B cell (primary cell): ENCODE data around the gene FLNB. TPM values are rescaled to one million over a fixed set of nuclear protein-coding genes. Genes with fewer than 3 reads are reported as not detected.

ENCODE experiments used
- ATAC-seq: fragments of 200-7000 bp; cut with Tn5 transposase; one replicate; pipeline ENCODE4 v1.10.0; 2021; ENCODE audit warnings: low read depth, mild to moderate bottlenecking, moderate number of reproducible peaks, moderate library complexity
- CTCF ChIA-PET: fragments of 350-600 bp; sonication (Branson Sonifier 250); formaldehyde crosslinking; loops from one replicate; lab custom pipeline; 2021; ENCODE audit warnings: antibody characterized with exemption, inconsistent platforms; lab: Charles Lee
- POLR2A ChIA-PET: fragments of 350-600 bp; sonication (Branson Sonifier 250); formaldehyde crosslinking; loops from one replicate; lab custom pipeline; 2021; ENCODE audit warnings: antibody characterized with exemption; lab: Charles Lee
- DNase-seq: peaks from one replicate; pipeline ENCODE4 v3.0.0; 2013
- H2AFZ ChIP-seq: 2 replicates; pipeline ENCODE4 v1.6.1; 2012; ENCODE audit warnings: mild to moderate bottlenecking, low read depth, low read length; ENCODE audit not compliant: insufficient read depth, poor library complexity, severe bottlenecking
- H3K27ac ChIP-seq, 2 donors: 1 replicate in 1 of 2; 2 replicates in 1 of 2; pipeline ENCODE4 v1.5.1; 2012 to 2013; ENCODE audit warnings: low read length in 2 of 2, mild to moderate bottlenecking in 2 of 2, moderate library complexity in 1 of 2
- H3K27me3 ChIP-seq, 4 experiments: fragments of 200-600 bp in 1 of 4; sonication (generic) in 1 of 4; replicated peaks in 1 of 4; 1 replicate in 2 of 4; 2 replicates in 2 of 4; pipeline versions ENCODE4 v1.6.1 to v1.7.0; 2013 to 2016; ENCODE audit warnings: low read length in 3 of 4, mild to moderate bottlenecking in 2 of 4, mixed read lengths in 1 of 4, moderate library complexity in 1 of 4; ENCODE audit not compliant: insufficient read depth in 4 of 4, control insufficient read depth in 3 of 4; ENCODE audit errors: control extremely low read depth in 1 of 4
- H3K36me3 ChIP-seq, 2 experiments: replicated peaks in 1 of 2; 1 replicate in 1 of 2; 2 replicates in 1 of 2; pipeline versions ENCODE4 v1.6.1 to v1.7.1; 2013; ENCODE audit warnings: low read length in 1 of 2; ENCODE audit not compliant: insufficient read depth in 2 of 2, control insufficient read depth in 1 of 2; ENCODE audit errors: control extremely low read depth in 1 of 2, extremely low read depth in 1 of 2
- H3K4me1 ChIP-seq, 2 donors: fragments of 200-600 bp in 1 of 2; sonication (generic) in 1 of 2; 1 replicate in 1 of 2; 2 replicates in 1 of 2; pipeline versions ENCODE4 v1.5.1 to v1.6.1; 2013 to 2017; ENCODE audit warnings: low read length in 2 of 2; ENCODE audit not compliant: control insufficient read depth in 2 of 2, insufficient read depth in 2 of 2
- H3K4me2 ChIP-seq: replicated peaks from 2 replicates; pipeline ENCODE3; 2012; ENCODE audit warnings: mild to moderate bottlenecking, low read depth, low read length; ENCODE audit not compliant: poor library complexity, severe bottlenecking
- H3K4me3 ChIP-seq, 5 experiments: fragments of 200-600 bp in 1 of 5; sonication (generic) in 1 of 5; 1 replicate in 3 of 5; 2 replicates in 2 of 5; pipeline versions ENCODE4 v1.5.1 to v1.7.0; 2011 to 2016; ENCODE audit warnings: low read length in 4 of 5, mild to moderate bottlenecking in 4 of 5, low read depth in 2 of 5, control low read depth in 1 of 5, moderate library complexity in 1 of 5; ENCODE audit not compliant: insufficient read depth in 1 of 5; ENCODE audit errors: control extremely low read depth in 1 of 5, extremely low read depth in 1 of 5
- H3K79me2 ChIP-seq: fragments of 200-600 bp; sonication (generic); one replicate; pipeline ENCODE4 v1.6.0; 2016; ENCODE audit warnings: low read length; ENCODE audit not compliant: control insufficient read depth, insufficient read depth
- H3K9ac ChIP-seq: fragments of 200-600 bp; sonication (generic); 2 replicates; pipeline ENCODE4 v1.6.1; 2017; ENCODE audit warnings: mild to moderate bottlenecking, low read length, moderate library complexity
- H3K9me3 ChIP-seq, 3 donors: one replicate each; pipeline versions ENCODE4 v1.6.1 to v1.7.1; 2013; ENCODE audit warnings: low read length in 2 of 3; ENCODE audit not compliant: control insufficient read depth in 2 of 3, insufficient read depth in 1 of 3; ENCODE audit errors: control extremely low read depth in 1 of 3
- H4K20me1 ChIP-seq: 2 replicates; pipeline ENCODE4 v1.6.0; 2012; ENCODE audit warnings: mild to moderate bottlenecking, low read length; ENCODE audit not compliant: insufficient read depth, control insufficient read depth, poor library complexity, severe bottlenecking
- H3K27ac Mint-ChIP-seq: one replicate; pipeline ENCODE4 v1.8.0; 2021; ENCODE audit warnings: mixed read lengths
- H3K27me3 Mint-ChIP-seq: one replicate; pipeline ENCODE4 v1.8.0; 2021; ENCODE audit warnings: mixed read lengths
- H3K4me1 Mint-ChIP-seq: one replicate; pipeline ENCODE4 v1.8.0; 2021; ENCODE audit warnings: mixed read lengths
- H3K4me3 Mint-ChIP-seq: one replicate; pipeline ENCODE4 v1.8.0; 2021; ENCODE audit warnings: mixed read lengths
- H3K9me3 Mint-ChIP-seq: one replicate; pipeline ENCODE4 v1.8.0; 2022; ENCODE audit warnings: mixed read lengths; ENCODE audit not compliant: insufficient read depth
- CTCF ChIP-seq: fragments of 200-600 bp; IDR thresholded peaks from one replicate; pipeline ENCODE4 v1.8.0; 2022; ENCODE audit warnings: antibody characterized with exemption, mild to moderate bottlenecking
- EZH2 ChIP-seq: IDR thresholded peaks from 2 replicates; pipeline ENCODE4 v1.6.1; 2012; ENCODE audit warnings: borderline replicate concordance, low read depth, mild to moderate bottlenecking, moderate library complexity, low read length; ENCODE audit not compliant: insufficient read depth, poor library complexity, severe bottlenecking
- WGBS: methylation state at CpG from one replicate; pipeline ENCODE4 v1.1.5; 2013; ENCODE audit warnings: missing lambda C conversion rate; ENCODE audit not compliant: insufficient coverage; 5-methylcytosine and 5-hydroxymethylcytosine counted together
- intact Hi-C: fragments of 100-400 bp; cut with micrococcal nuclease; formaldehyde crosslinking; loops from one replicate; pipeline ENCODE4 v1.10.0; 2022
- polyA plus RNA-seq: library from polyadenylated mRNA; depleted of rRNA; stranded (reverse); fragments of >200 nt; gene quantifications from 2 replicates; pipeline ENCODE4 v1.2.3, GENCODE V29; 2012
- total RNA-seq, 2 donors: library from RNA; stranded (reverse); fragments of 120-200 nt in 1 of 2; gene quantifications; 1 replicate in 1 of 2; 2 replicates in 1 of 2; pipeline versions ENCODE4 v1.2.3 to v1.2.4, GENCODE V29; 2013 to 2022

FLNB gene
- total and polyA plus RNA-seq, 2 donors (not counting 1 experiment from before 2014, with no cell fraction given), result 25.5 to 28.3 TPM

DNA sequence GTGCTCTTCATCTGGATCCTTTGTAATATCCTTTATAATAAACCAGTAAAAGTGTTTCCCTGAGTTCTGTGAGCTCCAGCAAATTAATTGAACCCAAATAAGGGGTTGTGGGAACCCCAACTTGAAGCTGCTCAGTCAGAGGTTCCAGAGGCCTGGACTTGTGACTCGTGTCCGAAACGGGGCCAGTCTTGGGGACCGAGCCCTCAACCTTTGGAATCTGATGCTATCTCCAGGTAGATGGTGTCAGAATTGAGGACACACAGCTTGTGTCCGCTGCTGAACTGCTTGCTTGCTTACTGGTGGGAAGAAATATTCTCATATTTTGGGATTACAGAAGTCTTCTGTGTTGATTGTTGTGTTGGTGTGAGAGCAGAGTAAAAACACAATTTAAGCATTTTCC is 39.7 kb upstream of the FLNB start:
- H3K4me3 ChIP-seq, result no peak overlapping the region
- H3K9me3 Mint-ChIP-seq, result no peaks in the 10 kb centered on the region
- DNase-seq, result no peak
- H3K27ac Mint-ChIP-seq, result no peak overlapping the region
- H3K4me2 ChIP-seq, result no peak overlapping the region
- TF ChIP-seq EZH2 (no peak), CTCF (no peak)
- ChIA-PET CTCF (no interaction called here), POLR2A (no interaction called here)
- no peak overlapping the region for H3K9ac ChIP-seq
- H3K27me3 ChIP-seq, result no peaks in the 10 kb centered on the region
- no peaks in the 10 kb centered on the region for H3K4me1 ChIP-seq
- WGBS, result 100% methylated on average over 5 of the region's 5 CpGs
- no peaks in the 10 kb centered on the region for H4K20me1 ChIP-seq
- H3K27ac ChIP-seq, result no peak overlapping the region
- ATAC-seq, result no peak
- H3K27me3 Mint-ChIP-seq, result no peaks in the 10 kb centered on the region
- H2AFZ ChIP-seq, result no peak overlapping the region
- H3K4me3 Mint-ChIP-seq, result no peak overlapping the region
- no peaks in the 10 kb centered on the region for H3K4me1 Mint-ChIP-seq
- intact Hi-C loops, result no loop called here
- H3K36me3 ChIP-seq, result no peaks in the 10 kb centered on the region
- no peaks in the 10 kb centered on the region for H3K79me2 ChIP-seq
- H3K9me3 ChIP-seq, result no peaks in the 10 kb centered on the region

DNA sequence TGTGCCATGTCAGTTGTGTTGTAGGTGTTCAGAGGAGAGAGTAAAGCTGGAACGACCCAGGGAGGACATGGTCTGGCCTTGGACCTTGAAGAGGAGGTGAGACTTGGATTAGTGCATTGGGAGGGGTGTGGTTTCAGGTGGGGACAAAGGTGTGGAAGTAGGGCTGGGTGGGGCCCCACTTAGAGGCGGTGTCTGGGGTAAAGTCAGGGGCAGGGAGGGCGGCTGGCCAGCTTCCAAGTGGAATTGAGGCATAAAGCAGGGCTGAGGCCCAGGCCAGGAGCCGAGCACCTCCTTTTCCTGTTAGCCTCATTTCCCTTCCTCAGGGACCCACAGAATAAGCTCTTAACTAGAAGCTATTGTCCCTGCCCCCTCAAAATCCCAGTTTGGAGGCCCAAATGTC is 36.2 kb upstream of the FLNB start:
- Histone ChIP-seq H3K9ac (no peak overlapping the region), H3K79me2 (no peaks in the 10 kb centered on the region), H3K4me3 (no peak overlapping the region), H3K4me2 (no peak overlapping the region), H3K4me1 (no peaks in the 10 kb centered on the region), H3K27ac (no peak overlapping the region), H3K36me3 (no peaks in the 10 kb centered on the region), H3K9me3 (no peaks in the 10 kb centered on the region), H4K20me1 (no peaks in the 10 kb centered on the region), H3K27me3 (no peaks in the 10 kb centered on the region), H2AFZ (no peak overlapping the region)
- TF ChIP-seq EZH2 (no peak), CTCF (no peak)
- intact Hi-C loops, result no loop called here
- POLR2A ChIA-PET, result no interaction called here
- ATAC-seq, result no peak
- H3K9me3 Mint-ChIP-seq, result no peaks in the 10 kb centered on the region
- 77% methylated on average over 3 of the region's 4 CpGs for WGBS
- no peak overlapping the region for H3K27ac Mint-ChIP-seq
- CTCF ChIA-PET, result no interaction called here
- no peak for DNase-seq
- no peaks in the 10 kb centered on the region for H3K27me3 Mint-ChIP-seq
- no peak overlapping the region for H3K4me3 Mint-ChIP-seq
- H3K4me1 Mint-ChIP-seq, result no peaks in the 10 kb centered on the region
